GM13977 (cell line): ENCODE measurements around the gene PROK1.
A peak's percentile ranks its signal among the peaks of the same experiment; 100 is the strongest.
"Not testable (repeated sequence)": the region's sequence is repeated elsewhere in the genome, so short reads cannot be mapped to it uniquely, and the experiment has no call there.

ENCODE experiments used
- DNase-seq: peaks from one replicate; pipeline ENCODE4 v3.0.0; 2012; ENCODE audit warnings: low spot score
- CTCF ChIP-seq: IDR thresholded peaks from 2 replicates; pipeline ENCODE4 v1.5.1; 2012; ENCODE audit warnings: mild to moderate bottlenecking, control low read depth; ENCODE audit not compliant: insufficient read depth; ENCODE audit errors: extremely low read depth, missing control alignments
- in situ Hi-C: fragments of 300-500 bp; cut with MboI; formaldehyde crosslinking; loops from one replicate; pipeline ENCODE4 v1.12.0; 2022; ENCODE audit warnings: low sequenced_read_pairs, low pct_unique_long_range_greater_than_20kb, mixed read lengths, inconsistent platforms; ENCODE audit not compliant: unreplicated experiment

PROK1 gene

DNA sequence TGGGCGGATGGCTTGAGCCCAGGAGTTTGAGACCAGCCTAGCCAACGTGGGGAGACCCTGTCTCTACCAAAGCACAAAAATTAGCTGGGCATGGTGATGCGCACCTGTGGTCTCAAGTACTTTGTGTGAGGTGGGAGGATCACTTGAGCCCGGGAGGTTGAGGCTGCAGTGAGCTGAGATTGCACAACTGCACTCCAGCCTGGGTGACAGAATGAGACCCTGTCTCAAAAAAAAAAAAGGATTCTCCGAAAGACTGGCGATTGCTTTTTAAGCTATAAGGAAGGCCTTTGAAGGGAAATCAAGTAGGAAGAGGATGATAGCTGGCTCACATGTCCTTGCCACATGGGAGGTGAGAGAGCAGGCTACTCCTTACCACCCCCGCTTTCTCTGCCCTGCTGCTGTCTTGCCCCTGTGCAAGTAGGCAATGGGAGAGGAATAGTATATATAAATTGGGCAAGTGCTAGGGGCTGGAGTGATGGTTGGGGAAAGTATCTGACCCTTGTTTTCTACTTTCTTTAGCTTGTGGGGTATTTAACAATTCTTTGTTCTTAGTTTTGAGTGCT is 39.7 kb upstream of the PROK1 start:
- no peak for DNase-seq
- no peak for TF ChIP-seq CTCF
- in situ Hi-C loops, result loop anchor here (5.0 kb wide), 1 partner anchor 51 kb away; no protein-coding TSS in a partner anchor

GRCh38 chr1:110412576-110412975 is 38.4 kb upstream of the PROK1 start:
- DNase-seq, result peak; percentile 65
- peak; percentile 92 for TF ChIP-seq CTCF
- in situ Hi-C loops, result loop anchor here (5.0 kb wide), 1 partner anchor 50 kb away; no protein-coding TSS in a partner anchor

GRCh38 chr1:110413045-110413444 is 37.9 kb upstream of the PROK1 start:
- DNase-seq, result not testable (repeated sequence)
- in situ Hi-C loops, result loop anchor here (5.0 kb wide), 1 partner anchor 49 kb away; no protein-coding TSS in a partner anchor

DNA sequence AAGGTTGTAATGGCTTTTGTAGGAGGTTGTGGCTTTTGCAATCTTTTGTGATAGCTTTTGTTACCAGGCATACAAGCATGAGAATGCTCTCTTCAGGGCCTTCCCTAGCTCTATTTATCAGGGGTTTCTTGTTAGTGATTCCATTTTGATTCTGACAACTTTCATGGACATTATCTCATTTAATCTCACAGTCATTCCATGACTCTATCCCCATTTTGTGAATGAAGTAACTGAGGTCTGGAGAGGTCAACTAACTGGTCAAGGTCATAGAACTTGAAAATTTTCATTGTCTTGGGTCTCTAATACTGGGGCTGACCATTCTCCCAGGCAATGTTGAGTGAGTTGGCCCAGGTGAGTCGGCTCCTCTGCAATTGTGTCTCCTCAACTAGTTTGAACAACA is 32.2 kb upstream of the PROK1 start:
- in situ Hi-C loops, result no loop called here
- DNase-seq, result no peak
- no peak for TF ChIP-seq CTCF

DNA sequence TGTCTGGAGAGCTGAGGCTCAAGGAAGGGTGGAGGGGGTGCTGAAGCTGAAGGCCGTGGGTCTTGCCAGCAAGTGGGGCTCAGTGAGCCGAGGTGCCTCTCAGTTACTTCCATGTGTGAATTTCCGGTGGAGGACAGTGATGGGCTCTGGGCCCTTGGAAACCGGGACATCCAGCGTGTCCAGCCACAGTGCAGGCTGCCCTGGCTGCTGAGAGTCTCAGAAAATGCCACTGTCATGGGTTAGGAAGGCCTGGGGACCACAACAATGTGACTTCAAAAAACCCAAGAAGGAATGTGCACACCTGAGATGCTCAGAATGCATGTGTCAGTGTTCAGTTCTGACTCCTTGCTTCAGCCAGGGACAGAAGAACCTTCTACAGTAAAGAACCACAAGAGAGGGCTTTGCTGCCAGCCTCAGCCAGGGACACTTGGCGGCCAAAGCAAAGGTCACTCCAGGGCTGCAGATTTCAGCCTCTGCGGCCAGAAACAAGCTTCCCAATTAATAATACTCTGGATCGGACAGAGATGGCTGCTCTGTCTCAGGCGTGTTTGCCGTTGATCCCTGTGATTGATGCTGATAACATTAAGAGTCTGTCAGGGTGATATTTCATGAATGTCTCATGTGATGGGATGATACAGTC is 30.8 kb upstream of the PROK1 start:
- no peak for TF ChIP-seq CTCF
- in situ Hi-C loops, result no loop called here
- DNase-seq, result no peak

DNA sequence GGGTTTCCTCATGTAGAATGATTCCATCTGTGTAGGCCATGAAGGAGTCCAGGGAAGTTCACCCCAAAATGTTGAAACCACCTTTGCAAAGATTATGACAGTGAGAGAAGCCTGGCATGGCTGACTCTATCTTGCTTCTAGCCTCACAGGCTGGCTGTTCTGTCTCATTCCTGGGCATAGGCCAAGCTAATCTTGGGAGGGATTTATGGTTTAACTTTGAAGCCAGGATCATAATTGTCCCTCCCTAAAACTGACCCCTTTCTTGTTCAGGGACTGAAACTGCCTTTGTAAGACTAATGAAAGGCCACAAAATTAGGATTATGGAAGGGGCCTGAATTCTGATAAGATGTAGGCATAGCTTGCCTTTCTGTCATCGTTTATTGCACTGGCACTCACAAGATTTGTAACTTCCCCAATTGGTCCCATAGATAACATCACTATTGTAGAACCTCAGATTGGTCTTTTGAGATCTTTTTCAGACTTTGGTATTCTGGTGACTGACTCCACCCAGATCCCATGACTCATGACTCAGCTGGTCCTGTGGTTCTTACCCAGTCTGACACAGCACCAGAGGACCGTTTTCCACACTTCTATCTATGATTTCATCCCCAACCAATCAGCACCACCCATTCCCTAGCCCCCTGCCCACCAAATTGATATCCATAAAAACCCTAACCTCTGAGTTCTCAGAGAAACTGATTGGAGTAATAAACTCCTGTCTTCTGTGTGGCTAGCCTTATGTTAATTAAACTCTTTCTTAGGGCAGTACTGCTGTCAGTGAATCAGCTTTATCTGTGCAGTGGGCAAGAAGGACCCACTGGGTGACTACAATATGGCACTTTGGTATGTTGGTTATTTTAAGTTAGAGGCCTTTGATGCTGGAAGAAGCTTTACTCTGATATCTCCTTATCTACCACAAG is 29.8 kb upstream of the PROK1 start:
- in situ Hi-C loops, result no loop called here
- TF ChIP-seq CTCF, result no peak
- no peak for DNase-seq
